ENCODE results near the gene ADCY9. TPM values are rescaled to one million over a fixed set of nuclear protein-coding genes. Genes with fewer than 3 reads are reported as not detected.
"Not testable (repeated sequence)": the region's sequence is repeated elsewhere in the genome, so short reads cannot be mapped to it uniquely, and the experiment has no call there.

Gene ADCY9
- total RNA-seq, 1 donor from 2014 or later: 11.4 TPM

GRCh38 chr16:3934491-3935181 lies 181.6 kb downstream of the ADCY9 start:
- H3K27ac ChIP-seq (ENCODE audit: low read depth, low read length): no peak overlapping the region
- no peaks in the 10 kb centered on the region for H3K36me3 Mint-ChIP-seq (ENCODE audit: low read depth, unreplicated experiment)
- no peaks in the 10 kb centered on the region for H3K27me3 Mint-ChIP-seq (ENCODE audit: low read depth, unreplicated experiment)
- no peaks in the 10 kb centered on the region for H4K20me1 ChIP-seq (ENCODE audit: insufficient read depth, low read length)
- no peak overlapping the region for H3K4me2 ChIP-seq (ENCODE audit: low read length)
- H3K36me3 ChIP-seq (ENCODE audit: insufficient read depth, low read length): no peaks in the 10 kb centered on the region
- H2AFZ ChIP-seq (ENCODE audit: low read depth, low read length): no peak overlapping the region
- no peak for DNase-seq (ENCODE audit: low read depth)
- H3K27ac Mint-ChIP-seq (ENCODE audit: unreplicated experiment): no peak overlapping the region
- no peaks in the 10 kb centered on the region for H3K79me2 ChIP-seq (ENCODE audit: insufficient read depth, low read length)
- no peak overlapping the region for H3K4me3 ChIP-seq (ENCODE audit: insufficient read depth, low read depth, low read length)
- FAIRE-seq: no peak
- H3K9me3 Mint-ChIP-seq (ENCODE audit: unreplicated experiment): no peaks in the 10 kb centered on the region
- H3K27me3 ChIP-seq (ENCODE audit: insufficient read depth, low read length): no peaks in the 10 kb centered on the region
- no peak overlapping the region for H3K4me3 Mint-ChIP-seq (ENCODE audit: unreplicated experiment)
- H3K4me1 Mint-ChIP-seq (ENCODE audit: low read depth, unreplicated experiment): no peaks in the 10 kb centered on the region
- peaks cover 9% of the 10 kb centered on the region for H3K4me1 ChIP-seq (ENCODE audit: insufficient read depth, low read length)
- no peaks in the 10 kb centered on the region for H3K9me3 ChIP-seq (ENCODE audit: insufficient read depth, low read depth, low read length)
- no peak overlapping the region for H3K9ac ChIP-seq (ENCODE audit: low read length)
- TF ChIP-seq, protein P1, sequence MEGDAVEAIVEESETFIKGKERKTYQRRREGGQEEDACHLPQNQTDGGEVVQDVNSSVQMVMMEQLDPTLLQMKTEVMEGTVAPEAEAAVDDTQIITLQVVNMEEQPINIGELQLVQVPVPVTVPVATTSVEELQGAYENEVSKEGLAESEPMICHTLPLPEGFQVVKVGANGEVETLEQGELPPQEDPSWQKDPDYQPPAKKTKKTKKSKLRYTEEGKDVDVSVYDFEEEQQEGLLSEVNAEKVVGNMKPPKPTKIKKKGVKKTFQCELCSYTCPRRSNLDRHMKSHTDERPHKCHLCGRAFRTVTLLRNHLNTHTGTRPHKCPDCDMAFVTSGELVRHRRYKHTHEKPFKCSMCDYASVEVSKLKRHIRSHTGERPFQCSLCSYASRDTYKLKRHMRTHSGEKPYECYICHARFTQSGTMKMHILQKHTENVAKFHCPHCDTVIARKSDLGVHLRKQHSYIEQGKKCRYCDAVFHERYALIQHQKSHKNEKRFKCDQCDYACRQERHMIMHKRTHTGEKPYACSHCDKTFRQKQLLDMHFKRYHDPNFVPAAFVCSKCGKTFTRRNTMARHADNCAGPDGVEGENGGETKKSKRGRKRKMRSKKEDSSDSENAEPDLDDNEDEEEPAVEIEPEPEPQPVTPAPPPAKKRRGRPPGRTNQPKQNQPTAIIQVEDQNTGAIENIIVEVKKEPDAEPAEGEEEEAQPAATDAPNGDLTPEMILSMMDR (IDR thresholded peaks at IDR 0.05; ENCODE audit: insufficient read depth, low read depth, low read length): no peak
- TF ChIP-seq EZH2 (IDR thresholded peaks at IDR 0.05; ENCODE audit: insufficient read depth, low read length): no peak

DNA sequence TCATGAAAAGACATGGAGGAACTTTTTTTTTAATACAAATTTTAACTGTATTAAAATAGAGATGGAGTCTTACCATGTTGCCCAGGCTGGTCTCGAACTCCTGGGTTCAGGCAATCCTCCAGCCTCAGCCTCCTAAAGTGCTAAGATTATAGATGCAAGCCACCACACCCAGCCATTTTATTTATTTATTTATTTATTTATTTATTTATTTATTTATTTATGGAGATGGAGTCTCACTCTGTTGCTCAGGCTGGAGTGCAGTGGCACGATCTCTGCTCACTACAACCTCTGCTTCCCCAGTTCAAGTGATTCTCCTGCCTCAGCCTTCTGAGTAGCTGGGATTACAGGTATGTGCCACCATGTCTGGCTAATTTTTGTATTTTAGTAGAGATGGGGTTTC lies 189.1 kb downstream of the ADCY9 start:
- not testable (repeated sequence) for H3K9me3 Mint-ChIP-seq (ENCODE audit: unreplicated experiment); H3K4me1 Mint-ChIP-seq (ENCODE audit: low read depth, unreplicated experiment); H3K9ac ChIP-seq (ENCODE audit: low read length); H3K27ac ChIP-seq (ENCODE audit: low read depth, low read length); H3K4me1 ChIP-seq (ENCODE audit: insufficient read depth, low read length); H3K27ac Mint-ChIP-seq (ENCODE audit: unreplicated experiment); H3K27me3 ChIP-seq (ENCODE audit: insufficient read depth, low read length); H3K79me2 ChIP-seq (ENCODE audit: insufficient read depth, low read length); FAIRE-seq; H4K20me1 ChIP-seq (ENCODE audit: insufficient read depth, low read length); H3K4me3 Mint-ChIP-seq (ENCODE audit: unreplicated experiment); H3K4me2 ChIP-seq (ENCODE audit: low read length); H3K9me3 ChIP-seq (ENCODE audit: insufficient read depth, low read depth, low read length); H3K36me3 ChIP-seq (ENCODE audit: insufficient read depth, low read length); H3K36me3 Mint-ChIP-seq (ENCODE audit: low read depth, unreplicated experiment); H3K4me3 ChIP-seq (ENCODE audit: insufficient read depth, low read depth, low read length); H2AFZ ChIP-seq (ENCODE audit: low read depth, low read length); DNase-seq (ENCODE audit: low read depth)
- peaks cover 15% of the 10 kb centered on the region for H3K27me3 Mint-ChIP-seq (ENCODE audit: low read depth, unreplicated experiment)

- peaks cover 17% of the 10 kb centered on the region for H3K27me3 Mint-ChIP-seq (ENCODE audit: low read depth, unreplicated experiment)
- Histone ChIP-seq H3K4me1 (ENCODE audit: insufficient read depth, low read length) (no peaks in the 10 kb centered on the region), H3K4me2 (ENCODE audit: low read length) (no peak overlapping the region), H3K27me3 (ENCODE audit: insufficient read depth, low read length) (peaks cover 2% of the 10 kb centered on the region), H4K20me1 (ENCODE audit: insufficient read depth, low read length) (no peaks in the 10 kb centered on the region), H3K4me3 (ENCODE audit: insufficient read depth, low read depth, low read length) (no peak overlapping the region), H3K79me2 (ENCODE audit: insufficient read depth, low read length) (no peaks in the 10 kb centered on the region), H3K9me3 (ENCODE audit: insufficient read depth, low read depth, low read length) (no peaks in the 10 kb centered on the region), H3K36me3 (ENCODE audit: insufficient read depth, low read length) (no peaks in the 10 kb centered on the region), H3K27ac (ENCODE audit: low read depth, low read length) (no peak overlapping the region), H3K9ac (ENCODE audit: low read length) (no peak overlapping the region), H2AFZ (ENCODE audit: low read depth, low read length) (no peak overlapping the region)
- DNase-seq (ENCODE audit: low read depth): no peak
- no peak overlapping the region for H3K27ac Mint-ChIP-seq (ENCODE audit: unreplicated experiment)
- no peak for TF ChIP-seq EZH2 (IDR thresholded peaks at IDR 0.05; ENCODE audit: insufficient read depth, low read length)
- TF ChIP-seq, protein P1 (IDR thresholded peaks at IDR 0.05; ENCODE audit: insufficient read depth, low read depth, low read length): no peak
- no peaks in the 10 kb centered on the region for H3K36me3 Mint-ChIP-seq (ENCODE audit: low read depth, unreplicated experiment)
- no peaks in the 10 kb centered on the region for H3K4me1 Mint-ChIP-seq (ENCODE audit: low read depth, unreplicated experiment)
- FAIRE-seq: no peak
- H3K9me3 Mint-ChIP-seq (ENCODE audit: unreplicated experiment): peaks cover 6% of the 10 kb centered on the region
- H3K4me3 Mint-ChIP-seq (ENCODE audit: unreplicated experiment): no peak overlapping the region
These were observed 191.5 kb downstream of the ADCY9 start for GRCh38 chr16:3924763-3925162.

All from astrocyte (in vitro differentiated cells and primary cell).